ENCODE data around the gene PIP4K2A.

PIP4K2A gene

GRCh38 chr10:22560096-22560912 lies 154.1 kb downstream of the PIP4K2A start:
- no peak for DNase-seq (ENCODE audit: low read depth in 4 of 4, low spot score in 1 of 4)

- no peak for DNase-seq (ENCODE audit: low read depth in 4 of 4, low spot score in 1 of 4)
These were observed 157.1 kb downstream of the PIP4K2A start for GRCh38 chr10:22557321-22557720.

GRCh38 chr10:22556774-22557173 lies 157.6 kb downstream of the PIP4K2A start:
- no peak for DNase-seq (ENCODE audit: low read depth in 4 of 4, low spot score in 1 of 4)

GRCh38 chr10:22554461-22555182 lies 159.8 kb downstream of the PIP4K2A start:
- DNase-seq (ENCODE audit: low read depth in 4 of 4, low spot score in 1 of 4): no peak

GRCh38 chr10:22553452-22553995 lies 160.9 kb downstream of the PIP4K2A start:
- no peak for DNase-seq (ENCODE audit: low read depth in 4 of 4, low spot score in 1 of 4)

GRCh38 chr10:22552888-22553378 lies 161.4 kb downstream of the PIP4K2A start:
- no peak for DNase-seq (ENCODE audit: low read depth in 4 of 4, low spot score in 1 of 4)

- DNase-seq (ENCODE audit: low read depth in 4 of 4, low spot score in 1 of 4): no peak
These were observed 162.6 kb downstream of the PIP4K2A start for GRCh38 chr10:22551681-22552365.

GRCh38 chr10:22550732-22551131 lies 163.6 kb downstream of the PIP4K2A start:
- DNase-seq (ENCODE audit: low read depth in 4 of 4, low spot score in 1 of 4): peak; percentile 45 to 55 (median 50)

- DNase-seq (ENCODE audit: low read depth in 4 of 4, low spot score in 1 of 4): no peak
These were observed 166.0 kb downstream of the PIP4K2A start for GRCh38 chr10:22548344-22548743.

GRCh38 chr10:22545643-22546042 lies 168.7 kb downstream of the PIP4K2A start:
- no peak for DNase-seq (ENCODE audit: low read depth in 4 of 4, low spot score in 1 of 4)

GRCh38 chr10:22544325-22545068 lies 169.9 kb downstream of the PIP4K2A start:
- no peak for DNase-seq (ENCODE audit: low read depth in 4 of 4, low spot score in 1 of 4)

- no peak for DNase-seq (ENCODE audit: low read depth in 4 of 4, low spot score in 1 of 4)
These were observed 171.6 kb downstream of the PIP4K2A start for GRCh38 chr10:22542773-22543172.

- no peak for DNase-seq (ENCODE audit: low read depth in 4 of 4, low spot score in 1 of 4)
These were observed 172.5 kb downstream of the PIP4K2A start for GRCh38 chr10:22541900-22542299.

GRCh38 chr10:22539579-22540298 lies 174.6 kb downstream of the PIP4K2A start:
- DNase-seq (ENCODE audit: low read depth in 4 of 4, low spot score in 1 of 4): no peak

- DNase-seq (ENCODE audit: low read depth in 4 of 4, low spot score in 1 of 4): no peak
These were observed 176.6 kb downstream of the PIP4K2A start for GRCh38 chr10:22537810-22538209.

GRCh38 chr10:22536620-22537019 lies 177.8 kb downstream of the PIP4K2A start:
- no peak for DNase-seq (ENCODE audit: low read depth in 4 of 4, low spot score in 1 of 4)

- no peak for DNase-seq (ENCODE audit: low read depth in 4 of 4, low spot score in 1 of 4)
These were observed 179.4 kb downstream of the PIP4K2A start for GRCh38 chr10:22534849-22535604.

- DNase-seq (ENCODE audit: low read depth in 4 of 4, low spot score in 1 of 4): no peak
These were observed 182.9 kb downstream of the PIP4K2A start for GRCh38 chr10:22531441-22531840.

GRCh38 chr10:22531008-22531407 lies 183.4 kb downstream of the PIP4K2A start:
- no peak for DNase-seq (ENCODE audit: low read depth in 4 of 4, low spot score in 1 of 4)
